ENCODE measurements around the gene TALDO1. TPM values are rescaled to one million over a fixed set of nuclear protein-coding genes. Genes with fewer than 3 reads are reported as not detected.

TALDO1 gene
- total RNA-seq, 1 experiment from 2014 or later = 268 TPM

DNA sequence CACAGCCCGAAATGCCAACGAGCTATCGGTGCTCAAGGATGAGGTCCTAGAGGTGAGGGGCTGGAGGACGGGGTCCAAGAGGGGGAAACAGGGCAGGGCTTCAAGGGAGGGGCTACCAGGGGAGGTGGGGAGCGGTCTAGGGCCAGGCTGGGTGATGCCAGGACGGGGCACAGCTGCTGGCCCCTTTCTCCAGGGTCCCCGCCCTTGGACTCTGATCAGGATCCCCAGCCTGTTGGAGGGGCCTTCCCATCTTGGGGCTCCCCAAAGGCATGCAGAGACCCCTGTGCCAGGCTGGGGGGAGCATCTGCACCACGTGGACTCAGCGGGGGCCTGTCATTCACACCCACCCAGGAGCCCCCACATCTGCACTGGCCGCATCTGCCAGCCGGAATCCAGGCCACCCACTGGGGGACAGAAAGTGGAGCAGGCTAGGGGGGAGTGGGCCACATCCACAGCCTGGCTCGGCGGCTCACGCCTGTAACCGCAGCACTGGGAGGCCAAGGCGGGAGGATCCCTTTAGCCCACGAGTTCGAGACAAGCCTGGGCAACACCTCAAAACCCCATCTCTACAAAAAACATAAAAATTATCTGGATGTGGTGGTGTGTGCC lies 22.4 kb upstream of the TALDO1 start:
- Histone ChIP-seq H3T11ph (ENCODE audit: low read length) (no peak overlapping the region), H2BK15ac (ENCODE audit: low read depth, low read length) (no peak overlapping the region), H4K91ac (ENCODE audit: insufficient read length, low read depth, low read length) (no peak overlapping the region), H4K20me1 (ENCODE audit: control insufficient read depth, insufficient read depth, insufficient read length) (no peaks in the 10 kb centered on the region), H3K23ac (ENCODE audit: insufficient read length, low read depth, low read length) (no peak overlapping the region), H2BK120ac (ENCODE audit: low read depth, low read length, poor library complexity, severe bottlenecking) (no peak overlapping the region), H3K14ac (ENCODE audit: insufficient read depth, low read length) (no peak overlapping the region), H3K4ac (ENCODE audit: low read depth, low read length) (no peak overlapping the region), H3K23me2 (ENCODE audit: insufficient read length, low read depth, low read length, poor library complexity, severe bottlenecking) (peaks cover 7% of the 10 kb centered on the region), H3K27me3 (ENCODE audit: insufficient read depth, low read length) (no peaks in the 10 kb centered on the region), H3K79me1 (ENCODE audit: insufficient read depth, low read depth, low read length, poor library complexity, severe bottlenecking) (no peaks in the 10 kb centered on the region), H3K27ac (ENCODE audit: insufficient read length, low read depth, low read length) (no peak overlapping the region), H4K8ac (replicated peaks; ENCODE audit: insufficient read length, low read depth, low read length) (no peak overlapping the region), H2BK5ac (ENCODE audit: insufficient read length, low read length) (no peak overlapping the region), H2BK12ac (ENCODE audit: insufficient read length, low read depth, low read length) (no peak overlapping the region), H3K18ac (ENCODE audit: insufficient read length, low read depth, low read length) (no peak overlapping the region), H3K56ac (ENCODE audit: insufficient read length, low read depth, low read length) (no peak overlapping the region), H4K5ac (ENCODE audit: insufficient read length, low read depth, low read length) (no peak overlapping the region), H2AFZ (ENCODE audit: low read length) (no peak overlapping the region), H3K9ac (ENCODE audit: extremely low read depth, insufficient read length, low read length) (no peak overlapping the region), H2BK20ac (ENCODE audit: low read depth, low read length, poor library complexity, severe bottlenecking) (no peak overlapping the region), H3K4me1 (ENCODE audit: insufficient read depth, low read length) (no peaks in the 10 kb centered on the region), H2AK5ac (ENCODE audit: insufficient read length, low read length) (no peak overlapping the region), H3K9me3 (ENCODE audit: control insufficient read depth, low read depth, low read length) (no peaks in the 10 kb centered on the region), H3K4me2 (ENCODE audit: insufficient read depth, insufficient read length, low read length) (no peak overlapping the region), H3K79me2 (ENCODE audit: insufficient read depth, low read length) (no peaks in the 10 kb centered on the region)
- H3K9me3 Mint-ChIP-seq = no peaks in the 10 kb centered on the region
- DNase-seq = no peak
- H3K4me3 Mint-ChIP-seq = peak overlapping the region; percentile 61 to 72
- peaks cover 5 to 22% of the 10 kb centered on the region in 2 experiments; a peak in 3 of 4 replicates for H3K4me1 Mint-ChIP-seq
- whole genome bisulfite sequencing (ENCODE audit: extremely low coverage, insufficient read length, low lambda C conversion rate) = no CpG with 5 or more reads among the region's 18 CpGs
- H3K27me3 Mint-ChIP-seq (ENCODE audit: low read depth) = no peaks in the 10 kb centered on the region
- peaks cover 0 to 8% (median 0%) of the 10 kb centered on the region in 3 experiments; a peak in 3 of 7 replicates for H3K36me3 Mint-ChIP-seq (ENCODE audit: insufficient read depth in 1 of 3, low read depth in 3 of 3)
- H3K27ac Mint-ChIP-seq = no peak overlapping the region
- no peak for TF ChIP-seq CTCF (conservative IDR thresholded peaks at IDR 0.05)

Data from H9 (cell line).